Measurements from ENCODE around the gene FBXO34. TPM values are rescaled to one million over a fixed set of nuclear protein-coding genes. Genes with fewer than 3 reads are reported as not detected.

Gene FBXO34
- total and polyA plus RNA-seq, 12 donors, result 5.9 to 31.0 (median 18.5) TPM

GRCh38 chr14:55348766-55349453, 77.7 kb downstream of the FBXO34 start:
- Histone ChIP-seq H3K27ac (no peak overlapping the region), H3K36me3 (replicated peaks in 1 of 2) (peaks cover 0 to 21% of the 10 kb centered on the region in 2 donors), H3K9me3 (replicated peaks in 1 of 3) (no peaks in the 10 kb centered on the region), H3K4me1 (replicated peaks in 1 of 2) (peaks cover 11 to 13% of the 10 kb centered on the region in 2 donors), H3K4me3 (no peak overlapping the region), H3K27me3 (no peaks in the 10 kb centered on the region)
- no peak for TF ChIP-seq CTCF (IDR thresholded peaks at IDR 0.05)
- no peak for TF ChIP-seq POLR2A (IDR thresholded peaks at IDR 0.05)
- intact Hi-C loops (cut with DNase I), result no loop called here
- WGBS, 4 donors, result 50 to 70% (median 56%) methylated on average over 4 of the region's 4 CpGs
- no peak for DNase-seq

GRCh38 chr14:55349565-55349964, 78.3 kb downstream of the FBXO34 start:
- peaks cover 11 to 13% of the 10 kb centered on the region in 2 donors for H3K4me1 ChIP-seq (replicated peaks in 1 of 2)
- H3K27ac ChIP-seq, result no peak overlapping the region
- DNase-seq, result no peak
- no peaks in the 10 kb centered on the region for H3K9me3 ChIP-seq (replicated peaks in 1 of 3)
- no peak overlapping the region for H3K4me3 ChIP-seq
- H3K36me3 ChIP-seq (replicated peaks in 1 of 2), result peaks cover 0 to 21% of the 10 kb centered on the region in 2 donors
- H3K27me3 ChIP-seq, result no peaks in the 10 kb centered on the region
- intact Hi-C loops (cut with DNase I), result no loop called here
- TF ChIP-seq CTCF (IDR thresholded peaks at IDR 0.05) (no peak), POLR2A (IDR thresholded peaks at IDR 0.05) (no peak)
- WGBS, 4 donors, result 88 to 92% (median 90%) methylated on average over 12 of the region's 12 CpGs

- H3K4me1 ChIP-seq (replicated peaks in 1 of 2), result peaks cover 11 to 13% of the 10 kb centered on the region in 2 donors
- intact Hi-C loops (cut with DNase I), result loop anchor here in 1 of 2 donors (10.0 kb wide), 1 partner anchor 76 kb away; the partner anchor contains the start of gene FBXO34
- no peaks in the 10 kb centered on the region for H3K27me3 ChIP-seq
- H3K9me3 ChIP-seq (replicated peaks in 1 of 3), result no peaks in the 10 kb centered on the region
- peaks cover 0 to 26% of the 10 kb centered on the region in 2 donors for H3K36me3 ChIP-seq (replicated peaks in 1 of 2)
- DNase-seq, result no peak
- TF ChIP-seq CTCF (IDR thresholded peaks at IDR 0.05) (no peak), POLR2A (IDR thresholded peaks at IDR 0.05) (no peak)
- no peak overlapping the region for H3K4me3 ChIP-seq
- no peak overlapping the region for H3K27ac ChIP-seq
- WGBS, 4 donors, result 93 to 96% (median 95%) methylated on average over 4 of the region's 4 CpGs
These were observed 79.2 kb downstream of the FBXO34 start for GRCh38 chr14:55350461-55350860.

- DNase-seq, result no peak
- no peak for TF ChIP-seq CTCF (IDR thresholded peaks at IDR 0.05)
- no peak for TF ChIP-seq POLR2A (IDR thresholded peaks at IDR 0.05)
- Histone ChIP-seq H3K9me3 (replicated peaks in 1 of 3) (no peaks in the 10 kb centered on the region), H3K36me3 (replicated peaks in 1 of 2) (peaks cover 0 to 29% of the 10 kb centered on the region in 2 donors), H3K4me3 (no peak overlapping the region), H3K27me3 (no peaks in the 10 kb centered on the region), H3K4me1 (replicated peaks in 1 of 2) (peaks cover 9 to 13% of the 10 kb centered on the region in 2 donors), H3K27ac (no peak overlapping the region)
- intact Hi-C loops (cut with DNase I), result loop anchor here in 1 of 2 donors (10.0 kb wide), 1 partner anchor 76 kb away; the partner anchor contains the start of gene FBXO34
- 88 to 92% (median 91%) methylated on average over 9 of the region's 9 CpGs for WGBS, 4 donors
These were observed 79.9 kb downstream of the FBXO34 start for GRCh38 chr14:55351111-55351510.

All from adrenal gland (tissue), 12 donors.